Pancreas (tissue), 10 donors: ENCODE data around the gene ATP9B. TPM values are rescaled to one million over a fixed set of nuclear protein-coding genes. Genes with fewer than 3 reads are reported as not detected.
"Not testable (repeated sequence)": the region's sequence is repeated elsewhere in the genome, so short reads cannot be mapped to it uniquely, and the experiment has no call there.

Source experiments
- ATAC-seq, 4 donors: fragments of 200-7000 bp; cut with Tn5 transposase; one replicate each; pipeline versions ENCODE4 v1.8.0 to v1.9.1; 2020; ENCODE audit warnings: mild to moderate bottlenecking in 4 of 4, moderate library complexity in 4 of 4
- DNase-seq, 6 donors: peaks; one replicate each; pipeline ENCODE4 v3.0.0-alpha.2; 2020
- FAIRE-seq: peaks from 2 replicates; lab custom pipeline; 2012; peaks lifted over from hg19 to GRCh38; lab: Jason Lieb, UNC
- H3K27ac ChIP-seq, 4 donors: fragments of 200-600 bp; sonication (generic); 1 replicate in 3 of 4; 2 replicates in 1 of 4; pipeline versions ENCODE4 v1.5.0 to v1.8.0; 2020
- H3K27me3 ChIP-seq, 4 donors: fragments of 200-600 bp; one replicate each; pipeline ENCODE4 v1.8.0; 2021
- H3K36me3 ChIP-seq, 3 donors: fragments of 200-600 bp; sonication (generic) in 1 of 3; one replicate each; pipeline versions ENCODE4 v1.5.0 to v1.8.0; 2020 to 2021
- H3K4me1 ChIP-seq, 3 donors: fragments of 200-600 bp; one replicate each; pipeline ENCODE4 v1.8.0; 2021
- H3K4me3 ChIP-seq, 4 donors: fragments of 200-600 bp; sonication (generic) in 2 of 4; one replicate each; pipeline versions ENCODE4 v1.5.0 to v1.8.0; 2020 to 2021
- H3K9me3 ChIP-seq, 4 donors: fragments of 200-600 bp; one replicate each; pipeline ENCODE4 v1.8.0; 2021
- WGBS, 2 donors: extraction: QIAGEN DNeasy Blood & Tissue Kit; methylation state at CpG; one replicate each; pipeline ENCODE4 v1.1.7; 2013; 5-methylcytosine and 5-hydroxymethylcytosine counted together
- intact Hi-C, 3 donors: fragments of 100-400 bp; cut with DNase I; formaldehyde crosslinking; loops; one replicate each; pipeline versions ENCODE4 v1.11.1 to v1.14.2; 2022
- polyA plus RNA-seq, 2 donors: library from polyadenylated mRNA; stranded (reverse); fragments of 200-250 nt; gene quantifications; one replicate each; pipeline ENCODE4 v1.2.3, GENCODE V29; 2013
- total RNA-seq, 6 donors: library from RNA; stranded (reverse); fragmentation: NEBNext Ultra II Directional in 4 of 6; extraction: Animal tissue kit (Norgen Biotek cat#: 25700) in 4 of 6; gene quantifications; one replicate each; pipeline versions ENCODE4 v1.2.1 to v1.2.4, GENCODE V29; 2021 to 2023
- TF ChIP-seq, protein P1 (sequence below), 4 donors: fragments of 200-600 bp; sonication (generic) in 3 of 4; IDR thresholded peaks; one replicate each; pipeline versions ENCODE4 v1.5.0 to v1.8.0; 2021; ENCODE audit warnings: antibody characterized with exemption in 4 of 4
- donor health status: healthy with polysubstance abuse.
- donor health status: DM: no; HTN: no; CAD: no; lungs with moderate emphysema.
- donor health status: DM: no; HTN: no; CAD: no.
- donor health status: control.
- donor health status: control.
- donor health status: Bipolar disorder and iron deficiency.
- donor health status: DM: yes; HTN: yes; CAD: no.
- donor health status: DM: no; HTN: no; CAD: no.
- donor health status: DM: no; HTN: no; CAD: no.
- donor health status: DM: yes; HTN: yes; CAD: no.

ATP9B gene
- total and polyA plus RNA-seq, 8 donors = 10.2 to 19.0 (median 15.5) TPM

DNA sequence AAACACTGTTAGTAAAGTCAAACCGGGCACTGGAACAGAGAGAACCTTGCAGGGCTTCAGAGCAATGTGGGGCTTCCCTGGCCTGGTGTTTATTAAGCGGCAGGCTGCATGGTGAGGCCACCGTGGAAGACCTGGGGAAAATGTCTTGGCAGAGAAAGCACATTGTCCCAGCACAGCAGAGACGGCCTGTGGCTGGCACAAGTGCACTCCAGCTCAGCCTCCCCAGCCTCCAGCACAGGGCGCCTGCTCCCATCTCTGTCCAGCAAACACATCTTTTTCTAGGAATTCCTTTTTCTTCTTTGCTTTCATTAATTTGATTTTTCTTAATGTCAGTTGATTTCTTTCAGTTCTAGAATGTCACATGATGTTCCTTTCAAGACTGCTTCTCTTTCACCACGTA is 188.3 kb downstream of the ATP9B start:
- ATAC-seq (no peak), DNase-seq (no peak), FAIRE-seq (no peak)
- WGBS, 2 donors = 91 to 94% methylated on average over 6 of the region's 6 CpGs
- H3K27me3 ChIP-seq = no peaks in the 10 kb centered on the region
- no peaks in the 10 kb centered on the region for H3K4me1 ChIP-seq
- peaks cover 0 to 5% (median 0%) of the 10 kb centered on the region in 3 donors for H3K36me3 ChIP-seq
- TF ChIP-seq, protein P1, sequence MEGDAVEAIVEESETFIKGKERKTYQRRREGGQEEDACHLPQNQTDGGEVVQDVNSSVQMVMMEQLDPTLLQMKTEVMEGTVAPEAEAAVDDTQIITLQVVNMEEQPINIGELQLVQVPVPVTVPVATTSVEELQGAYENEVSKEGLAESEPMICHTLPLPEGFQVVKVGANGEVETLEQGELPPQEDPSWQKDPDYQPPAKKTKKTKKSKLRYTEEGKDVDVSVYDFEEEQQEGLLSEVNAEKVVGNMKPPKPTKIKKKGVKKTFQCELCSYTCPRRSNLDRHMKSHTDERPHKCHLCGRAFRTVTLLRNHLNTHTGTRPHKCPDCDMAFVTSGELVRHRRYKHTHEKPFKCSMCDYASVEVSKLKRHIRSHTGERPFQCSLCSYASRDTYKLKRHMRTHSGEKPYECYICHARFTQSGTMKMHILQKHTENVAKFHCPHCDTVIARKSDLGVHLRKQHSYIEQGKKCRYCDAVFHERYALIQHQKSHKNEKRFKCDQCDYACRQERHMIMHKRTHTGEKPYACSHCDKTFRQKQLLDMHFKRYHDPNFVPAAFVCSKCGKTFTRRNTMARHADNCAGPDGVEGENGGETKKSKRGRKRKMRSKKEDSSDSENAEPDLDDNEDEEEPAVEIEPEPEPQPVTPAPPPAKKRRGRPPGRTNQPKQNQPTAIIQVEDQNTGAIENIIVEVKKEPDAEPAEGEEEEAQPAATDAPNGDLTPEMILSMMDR (IDR thresholded peaks at IDR 0.05) = no peak
- no peak overlapping the region for H3K4me3 ChIP-seq
- no peak overlapping the region for H3K27ac ChIP-seq
- intact Hi-C loops = no loop called here
- H3K9me3 ChIP-seq = no peaks in the 10 kb centered on the region

DNA sequence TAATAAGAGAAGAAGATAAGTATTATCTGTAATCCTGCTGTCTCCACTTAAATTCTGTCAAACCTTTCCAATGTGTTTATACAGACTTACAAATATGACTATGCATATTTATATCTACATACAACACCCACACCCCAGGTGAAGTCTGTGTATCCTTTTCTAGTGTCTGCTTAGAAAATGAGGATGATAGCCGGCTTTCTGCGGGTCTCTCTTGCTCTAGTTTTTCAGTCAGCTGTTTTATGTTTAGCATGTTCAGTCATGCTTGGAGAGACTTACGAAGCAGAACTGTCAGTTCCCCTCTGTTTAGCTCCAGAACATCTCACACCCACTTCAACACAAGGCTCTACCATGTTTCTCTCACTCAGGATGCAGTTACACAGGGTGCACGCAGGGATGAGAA is 189.3 kb downstream of the ATP9B start:
- Histone ChIP-seq H3K36me3 (peaks cover 0 to 5% (median 0%) of the 10 kb centered on the region in 3 donors), H3K9me3 (no peaks in the 10 kb centered on the region), H3K27ac (no peak overlapping the region), H3K27me3 (no peaks in the 10 kb centered on the region), H3K4me3 (no peak overlapping the region), H3K4me1 (no peaks in the 10 kb centered on the region)
- TF ChIP-seq, protein P1 (IDR thresholded peaks at IDR 0.05) = no peak
- DNase-seq = no peak
- ATAC-seq = no peak
- intact Hi-C loops = no loop called here
- no peak for FAIRE-seq
- WGBS, 2 donors = 94% methylated on average over 4 of the region's 4 CpGs

GRCh38 chr18:79259218-79259617 is 190.0 kb downstream of the ATP9B start:
- no peak for FAIRE-seq
- intact Hi-C loops = no loop called here

DNA sequence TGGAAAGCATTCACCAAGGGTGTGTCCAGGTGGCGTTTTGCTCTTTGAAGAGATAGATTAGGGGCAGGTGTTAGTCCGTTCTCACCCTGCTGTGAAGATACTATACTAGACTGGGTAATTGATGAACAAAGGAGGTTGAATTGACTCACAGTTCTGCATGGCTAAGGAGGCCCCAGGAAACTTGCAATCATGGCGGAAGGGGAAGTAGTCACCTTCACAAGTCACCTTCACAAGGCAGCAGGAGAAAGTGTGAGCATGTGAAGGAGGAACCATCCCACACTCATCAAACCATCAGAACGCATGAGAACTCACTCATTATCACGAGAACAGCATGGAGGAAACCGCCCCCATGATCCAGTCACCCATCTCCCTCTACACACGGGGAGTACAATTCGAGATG is 190.8 kb downstream of the ATP9B start:
- intact Hi-C loops = no loop called here

More at GRCh38 chr18:79259218-79259617, 190.0 kb downstream of the ATP9B start:
- no peaks in the 10 kb centered on the region for H3K9me3 ChIP-seq
- TF ChIP-seq, protein P1 (IDR thresholded peaks at IDR 0.05) = no peak
- H3K4me3 ChIP-seq = no peak overlapping the region
- no peaks in the 10 kb centered on the region for H3K4me1 ChIP-seq
- DNase-seq (no peak), ATAC-seq (no peak)
- WGBS, 2 donors = 94% methylated on average over 2 of the region's 2 CpGs
- H3K27me3 ChIP-seq = no peaks in the 10 kb centered on the region
- H3K36me3 ChIP-seq = peaks cover 0 to 5% (median 0%) of the 10 kb centered on the region in 3 donors
- H3K27ac ChIP-seq = no peak overlapping the region

GRCh38 chr18:79260510-79260909 is 191.3 kb downstream of the ATP9B start:
- no peak overlapping the region for H3K27ac ChIP-seq
- peaks cover 0 to 5% (median 0%) of the 10 kb centered on the region in 3 donors for H3K36me3 ChIP-seq
- intact Hi-C loops = no loop called here
- DNase-seq = no peak
- H3K4me3 ChIP-seq = no peak overlapping the region
- no peak for ATAC-seq
- TF ChIP-seq, protein P1 (IDR thresholded peaks at IDR 0.05) = no peak
- no peaks in the 10 kb centered on the region for H3K27me3 ChIP-seq
- no peak for FAIRE-seq
- no peaks in the 10 kb centered on the region for H3K4me1 ChIP-seq
- no peaks in the 10 kb centered on the region for H3K9me3 ChIP-seq
- 93 to 100% methylated on average over 1 of the region's 1 CpG for WGBS, 2 donors

More for the DNA sequence above, 190.8 kb downstream of the ATP9B start:
- ATAC-seq (no peak), DNase-seq (no peak), FAIRE-seq (no peak)
- Histone ChIP-seq H3K4me1 (no peaks in the 10 kb centered on the region), H3K36me3 (peaks cover 0 to 5% (median 0%) of the 10 kb centered on the region in 3 donors), H3K27ac (no peak overlapping the region), H3K9me3 (no peaks in the 10 kb centered on the region), H3K27me3 (no peaks in the 10 kb centered on the region), H3K4me3 (no peak overlapping the region)
- WGBS, 2 donors = 94 to 95% methylated on average over 8 of the region's 8 CpGs
- TF ChIP-seq, protein P1 (IDR thresholded peaks at IDR 0.05) = no peak

DNA sequence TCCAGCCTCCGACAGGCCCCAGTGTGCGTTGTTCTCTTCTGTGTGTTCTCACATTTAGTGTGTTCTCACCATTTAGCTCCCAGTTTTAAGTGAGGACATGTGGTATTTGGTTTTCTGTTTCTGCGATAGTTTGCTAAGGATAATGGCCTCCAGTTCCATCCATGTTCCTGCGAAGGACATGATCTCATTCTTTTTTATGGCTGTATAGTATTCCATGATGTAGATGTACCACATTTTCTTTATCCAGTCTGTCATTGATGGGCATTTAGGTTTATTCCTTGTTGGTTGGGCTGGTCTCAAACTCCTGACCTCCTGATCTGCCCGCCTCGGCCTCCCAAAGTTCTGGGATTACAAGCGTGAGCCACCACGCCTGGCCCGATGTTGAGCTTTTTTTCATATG is 195.9 kb downstream of the ATP9B start:
- intact Hi-C loops, DNase-seq, H3K36me3 ChIP-seq, H3K9me3 ChIP-seq, H3K4me3 ChIP-seq, H3K27me3 ChIP-seq, FAIRE-seq, H3K4me1 ChIP-seq, H3K27ac ChIP-seq, ATAC-seq: not testable (repeated sequence)
- whole genome bisulfite sequencing, 2 donors = 98% methylated on average over 9 of the region's 9 CpGs

DNA sequence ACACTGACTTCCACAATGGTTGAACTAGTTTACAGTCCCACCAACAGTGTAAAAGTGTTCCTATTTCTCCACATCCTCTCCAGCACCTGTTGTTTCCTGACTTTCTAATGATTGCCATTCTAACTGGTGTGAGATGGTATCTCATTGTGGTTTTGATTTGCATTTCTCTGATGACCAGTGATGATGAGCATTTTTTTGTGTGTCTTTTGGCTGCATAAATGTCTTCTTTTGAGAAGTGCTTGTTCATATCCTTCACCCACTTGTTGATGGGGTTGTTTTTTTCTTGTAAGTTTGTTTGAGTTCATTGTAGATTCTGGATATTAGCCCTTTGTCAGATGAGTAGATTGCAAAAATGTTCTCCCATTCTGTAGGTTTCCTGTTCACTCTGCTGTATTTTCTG is 202.6 kb downstream of the ATP9B start:
- H3K36me3 ChIP-seq, intact Hi-C loops, FAIRE-seq, H3K4me1 ChIP-seq, H3K4me3 ChIP-seq, H3K9me3 ChIP-seq, H3K27ac ChIP-seq, DNase-seq, H3K27me3 ChIP-seq, ATAC-seq: not testable (repeated sequence)
